Caco-2 (cell line): ENCODE results near the gene KDM8. TPM values are rescaled to one million over a fixed set of nuclear protein-coding genes. Genes with fewer than 3 reads are reported as not detected.

Experiments
- BruUV-seq: library from RNA; stranded (reverse); fragments of 400-500 nt; replicated peaks from 2 replicates; lab custom pipeline; 2021; lab: Mats Ljungman, UMichigan
- CTCF ChIA-PET: fragments of 300-600 bp; sonication (Branson Sonifier 250); formaldehyde crosslinking; loops from one replicate; lab custom pipeline; 2022; ENCODE audit warnings: antibody characterized with exemption; lab: Charles Lee
- POLR2A ChIA-PET: fragments of 300-600 bp; sonication (Branson Sonifier 250); formaldehyde crosslinking; loops from one replicate; lab custom pipeline; 2022; ENCODE audit warnings: antibody characterized with exemption; lab: Charles Lee
- DNase-seq, 2 experiments: peaks; one replicate each; pipeline versions ENCODE4 v3.0.0 to v3.0.0-alpha.2; 2020 to 2022
- H3K27me3 ChIP-seq: replicated peaks from 2 replicates; pipeline ENCODE4 v1.6.0; 2011; ENCODE audit warnings: low read length; ENCODE audit not compliant: control insufficient read depth, insufficient read depth
- H3K36me3 ChIP-seq: 2 replicates; pipeline ENCODE4 v1.5.1; 2011; ENCODE audit warnings: low read length; ENCODE audit not compliant: control insufficient read depth, insufficient read depth
- H3K4me1 ChIP-seq: fragments of 250-450 bp; sonication (Bioruptor Pico); 2 replicates; pipeline ENCODE4 v1.5.1; 2020; ENCODE audit warnings: mild to moderate bottlenecking
- H3K4me3 ChIP-seq: 2 replicates; pipeline ENCODE4 v1.5.1; 2011; ENCODE audit warnings: low read depth, mild to moderate bottlenecking, control low read depth, low read length
- H3K9me3 ChIP-seq: fragments of 250-450 bp; sonication (Bioruptor Pico); 2 replicates; pipeline ENCODE4 v1.5.1; 2020; ENCODE audit warnings: mild to moderate bottlenecking, moderate library complexity
- H3K27ac Mint-ChIP-seq: one replicate; pipeline ENCODE4 v1.8.0; 2022; ENCODE audit warnings: mixed read lengths; ENCODE audit not compliant: unreplicated experiment
- H3K27me3 Mint-ChIP-seq: one replicate; pipeline ENCODE4 v1.8.0; 2022; ENCODE audit warnings: mixed read lengths; ENCODE audit not compliant: insufficient read depth, unreplicated experiment
- H3K36me3 Mint-ChIP-seq: one replicate; pipeline ENCODE4 v1.8.0; 2022; ENCODE audit warnings: mild to moderate bottlenecking, mixed read lengths; ENCODE audit not compliant: insufficient read depth, unreplicated experiment
- H3K4me1 Mint-ChIP-seq: one replicate; pipeline ENCODE4 v1.8.0; 2022; ENCODE audit warnings: low read depth, mixed read lengths; ENCODE audit not compliant: unreplicated experiment
- H3K4me3 Mint-ChIP-seq: one replicate; pipeline ENCODE4 v1.8.0; 2022; ENCODE audit warnings: mild to moderate bottlenecking, moderate library complexity, mixed read lengths; ENCODE audit not compliant: unreplicated experiment
- H3K9me3 Mint-ChIP-seq: one replicate; pipeline ENCODE4 v1.8.0; 2022; ENCODE audit warnings: mixed read lengths; ENCODE audit not compliant: unreplicated experiment
- intact Hi-C: fragments of 100-400 bp; cut with micrococcal nuclease; formaldehyde crosslinking; loops from one replicate; pipeline ENCODE4 v1.10.0; 2022; ENCODE audit not compliant: unreplicated experiment
- total RNA-seq: library from RNA; stranded (reverse); gene quantifications from 2 replicates; pipeline ENCODE4 v1.2.3, GENCODE V29; 2022
- TF ChIP-seq, protein P1 (sequence below), 2 experiments: fragments of 200-600 bp in 1 of 2; IDR thresholded peaks; 1 replicate in 1 of 2; 2 replicates in 1 of 2; pipeline versions ENCODE4 v1.5.1 to v1.8.0; 2011 to 2022; ENCODE audit warnings: antibody characterized with exemption in 1 of 2, control low read depth in 1 of 2, inconsistent platforms in 1 of 2, low read depth in 1 of 2, low read length in 1 of 2, mild to moderate bottlenecking in 1 of 2, moderate library complexity in 1 of 2; ENCODE audit not compliant: insufficient read depth in 1 of 2, severe bottlenecking in 1 of 2, unreplicated experiment in 1 of 2

Gene KDM8
- total RNA-seq, 1 experiment from 2014 or later = 7.0 TPM

DNA sequence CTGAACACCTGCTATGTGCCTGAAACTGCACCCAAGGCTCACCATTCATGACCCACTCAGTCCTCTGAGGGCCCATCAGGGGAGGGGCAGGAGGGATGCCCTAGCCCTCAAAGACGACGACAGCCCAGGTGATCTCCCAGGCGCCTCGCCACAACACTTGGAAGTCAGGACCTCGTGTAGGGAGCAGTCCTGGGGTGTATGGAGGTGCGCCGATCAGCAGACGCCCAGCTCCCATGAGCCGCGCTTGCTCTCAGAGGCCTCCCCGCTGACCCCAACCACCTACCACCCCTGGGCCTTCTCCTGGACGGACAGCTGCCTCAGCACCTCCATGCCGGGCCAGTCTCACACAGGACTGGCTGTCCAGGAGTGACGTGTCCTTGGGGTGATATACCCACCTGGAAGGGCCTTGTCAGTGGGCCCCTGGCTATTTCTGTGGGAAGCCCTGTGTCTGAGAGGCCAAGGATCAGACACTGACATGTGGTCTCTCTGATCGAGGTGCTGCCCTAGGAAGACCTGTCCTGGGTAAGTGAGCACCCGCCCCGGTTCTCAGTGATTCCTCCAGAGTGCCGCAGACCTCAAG lies 26.7 kb downstream of the KDM8 start:
- H3K36me3 ChIP-seq = peaks cover 1% of the 10 kb centered on the region; the same call in 1 of the 2 replicates
- no peaks in the 10 kb centered on the region for H3K27me3 ChIP-seq
- Mint-ChIP-seq H3K27me3 (no peaks in the 10 kb centered on the region), H3K4me1 (peaks cover 6% of the 10 kb centered on the region), H3K27ac (no peak overlapping the region), H3K9me3 (no peaks in the 10 kb centered on the region), H3K36me3 (peaks cover 5% of the 10 kb centered on the region), H3K4me3 (no peak overlapping the region)
- BruUV-seq = no TSS peak
- H3K9me3 ChIP-seq = no peaks in the 10 kb centered on the region
- H3K4me3 ChIP-seq = no peak overlapping the region
- peaks cover 6% of the 10 kb centered on the region; the same call in 1 of the 2 replicates for H3K4me1 ChIP-seq
- intact Hi-C loops = loop anchor here (10.0 kb wide), 1 partner anchor 85 kb away; the partner anchor contains the start of gene IL4R
- POLR2A ChIA-PET = no interaction called here
- TF ChIP-seq, protein P1, sequence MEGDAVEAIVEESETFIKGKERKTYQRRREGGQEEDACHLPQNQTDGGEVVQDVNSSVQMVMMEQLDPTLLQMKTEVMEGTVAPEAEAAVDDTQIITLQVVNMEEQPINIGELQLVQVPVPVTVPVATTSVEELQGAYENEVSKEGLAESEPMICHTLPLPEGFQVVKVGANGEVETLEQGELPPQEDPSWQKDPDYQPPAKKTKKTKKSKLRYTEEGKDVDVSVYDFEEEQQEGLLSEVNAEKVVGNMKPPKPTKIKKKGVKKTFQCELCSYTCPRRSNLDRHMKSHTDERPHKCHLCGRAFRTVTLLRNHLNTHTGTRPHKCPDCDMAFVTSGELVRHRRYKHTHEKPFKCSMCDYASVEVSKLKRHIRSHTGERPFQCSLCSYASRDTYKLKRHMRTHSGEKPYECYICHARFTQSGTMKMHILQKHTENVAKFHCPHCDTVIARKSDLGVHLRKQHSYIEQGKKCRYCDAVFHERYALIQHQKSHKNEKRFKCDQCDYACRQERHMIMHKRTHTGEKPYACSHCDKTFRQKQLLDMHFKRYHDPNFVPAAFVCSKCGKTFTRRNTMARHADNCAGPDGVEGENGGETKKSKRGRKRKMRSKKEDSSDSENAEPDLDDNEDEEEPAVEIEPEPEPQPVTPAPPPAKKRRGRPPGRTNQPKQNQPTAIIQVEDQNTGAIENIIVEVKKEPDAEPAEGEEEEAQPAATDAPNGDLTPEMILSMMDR (IDR thresholded peaks at IDR 0.05; ENCODE audit: insufficient read depth in 1 of 2, low read depth in 1 of 2, low read length in 1 of 2, severe bottlenecking in 1 of 2, unreplicated experiment in 1 of 2) = no peak
- CTCF ChIA-PET = no interaction called here
- no peak for DNase-seq

DNA sequence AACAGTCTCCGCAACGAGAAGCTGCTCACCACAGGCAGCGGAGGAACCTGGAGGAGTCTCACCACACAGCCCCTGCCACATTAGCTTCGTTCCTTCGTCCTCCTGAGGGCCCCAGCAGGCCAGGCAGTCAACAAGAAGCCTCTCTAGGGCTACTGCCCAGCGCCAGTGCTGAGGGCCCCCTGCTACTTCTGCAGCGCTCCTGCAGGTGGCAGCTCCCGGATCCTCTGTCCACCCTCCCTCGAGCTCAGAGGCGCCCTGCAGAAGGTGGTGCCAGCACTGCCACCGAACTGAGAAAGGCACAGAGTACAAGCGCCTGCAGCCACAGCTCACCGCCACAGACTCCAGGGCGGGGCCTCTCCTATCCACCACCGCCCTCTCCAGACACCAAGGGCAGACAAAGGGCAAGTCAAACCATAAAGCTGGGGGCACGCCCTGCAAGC lies 27.3 kb downstream of the KDM8 start:
- ChIA-PET CTCF (no interaction called here), POLR2A (no interaction called here)
- DNase-seq = no peak
- no peaks in the 10 kb centered on the region for H3K27me3 ChIP-seq
- intact Hi-C loops = loop anchor here (10.0 kb wide), 1 partner anchor 84 kb away; the partner anchor contains the start of gene IL4R
- H3K36me3 ChIP-seq = peaks cover 1% of the 10 kb centered on the region; the same call in 1 of the 2 replicates
- TF ChIP-seq, protein P1 (IDR thresholded peaks at IDR 0.05; ENCODE audit: insufficient read depth in 1 of 2, low read depth in 1 of 2, low read length in 1 of 2, severe bottlenecking in 1 of 2, unreplicated experiment in 1 of 2) = no peak
- Mint-ChIP-seq H3K4me3 (no peak overlapping the region), H3K27me3 (no peaks in the 10 kb centered on the region), H3K9me3 (no peaks in the 10 kb centered on the region), H3K36me3 (peaks cover 5% of the 10 kb centered on the region), H3K27ac (no peak overlapping the region), H3K4me1 (peaks cover 6% of the 10 kb centered on the region)
- H3K9me3 ChIP-seq = no peaks in the 10 kb centered on the region
- no TSS peak for BruUV-seq
- peaks cover 6% of the 10 kb centered on the region; the same call in 1 of the 2 replicates for H3K4me1 ChIP-seq
- no peak overlapping the region for H3K4me3 ChIP-seq

DNA sequence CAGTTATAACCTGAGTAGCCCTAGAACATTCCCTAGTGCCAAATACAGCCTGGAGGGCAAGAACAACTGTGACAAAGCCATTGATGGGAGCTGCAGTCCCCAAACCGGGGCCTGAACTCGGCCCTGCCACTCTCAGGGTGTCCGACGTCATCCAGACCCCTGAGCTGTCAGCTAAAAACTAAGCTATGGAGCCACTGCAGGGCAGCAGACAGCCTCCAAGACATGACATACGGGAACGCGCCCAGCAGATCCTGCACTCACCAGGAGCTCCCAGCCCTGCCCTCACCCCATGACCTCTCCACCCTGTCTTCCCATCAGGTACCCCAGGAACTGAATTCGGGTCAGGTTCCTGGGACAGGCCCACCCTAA lies 28.4 kb downstream of the KDM8 start:
- Mint-ChIP-seq H3K9me3 (no peaks in the 10 kb centered on the region), H3K36me3 (no peaks in the 10 kb centered on the region), H3K27ac (no peak overlapping the region), H3K27me3 (no peaks in the 10 kb centered on the region), H3K4me1 (no peaks in the 10 kb centered on the region), H3K4me3 (no peak overlapping the region)
- TF ChIP-seq, protein P1 (IDR thresholded peaks at IDR 0.05; ENCODE audit: insufficient read depth in 1 of 2, low read depth in 1 of 2, low read length in 1 of 2, severe bottlenecking in 1 of 2, unreplicated experiment in 1 of 2) = no peak
- no peak for DNase-seq
- Histone ChIP-seq H3K36me3 (peaks cover 1% of the 10 kb centered on the region; the same call in 1 of the 2 replicates), H3K4me1 (no peaks in the 10 kb centered on the region), H3K9me3 (no peaks in the 10 kb centered on the region), H3K27me3 (no peaks in the 10 kb centered on the region), H3K4me3 (no peak overlapping the region)
- BruUV-seq = no TSS peak
- CTCF ChIA-PET = no interaction called here
- intact Hi-C loops = loop anchor here (10.0 kb wide), 1 partner anchor 83 kb away; the partner anchor contains the start of gene IL4R
- POLR2A ChIA-PET = no interaction called here
